GM23248 (cell line): ENCODE data around the gene ACTN1.

Experiments used
- EZH2 ChIP-seq: fragments of 200-600 bp; sonication (generic); IDR thresholded peaks from 2 replicates; pipeline ENCODE4 v1.6.1; 2018; ENCODE audit warnings: antibody characterized with exemption, mild to moderate bottlenecking; ENCODE audit not compliant: insufficient read depth, poor library complexity, severe bottlenecking
- EZH2phosphoT487 ChIP-seq: fragments of 200-600 bp; sonication (generic); IDR thresholded peaks from 2 replicates; pipeline ENCODE4 v1.6.1; 2018; ENCODE audit warnings: antibody characterized with exemption, moderate library complexity, mild to moderate bottlenecking, low read depth; ENCODE audit not compliant: insufficient read depth

GRCh38 chr14:68981139-68981538 is 2.0 kb upstream of the ACTN1 start:
- TF ChIP-seq EZH2, result no peak
- TF ChIP-seq EZH2phosphoT487, result no peak
